Panc1 (cell line): Measurements from ENCODE around the gene TMEM62. TPM values are rescaled to one million over a fixed set of nuclear protein-coding genes. Genes with fewer than 3 reads are reported as not detected.

ENCODE experiments used
- ATAC-seq: fragments of 200-7000 bp; cut with Tn5 transposase; 2 replicates; pipeline ENCODE4 v1.9.1; 2020; ENCODE audit warnings: mild to moderate bottlenecking, moderate library complexity
- BruUV-seq: library from RNA; stranded (reverse); fragments of 400-500 nt; replicated peaks from 2 replicates; lab custom pipeline; 2021; lab: Mats Ljungman, UMichigan
- CTCF ChIA-PET: fragments of 300-600 bp; sonication (Branson Sonifier 250); formaldehyde crosslinking; loops from one replicate; lab custom pipeline; 2022; ENCODE audit warnings: antibody characterized with exemption; lab: Charles Lee
- POLR2A ChIA-PET: fragments of 300-600 bp; sonication (Branson Sonifier 250); formaldehyde crosslinking; loops from one replicate; lab custom pipeline; 2022; ENCODE audit warnings: antibody characterized with exemption; lab: Charles Lee
- DNase-seq: peaks from one replicate; pipeline ENCODE4 v3.0.0-alpha.2; 2010; ENCODE audit warnings: low read depth, low spot score
- H3K27ac ChIP-seq: 2 replicates; pipeline ENCODE4 v1.5.1; 2011; ENCODE audit warnings: mild to moderate bottlenecking, low read length, inconsistent platforms
- H3K27me3 ChIP-seq: fragments of 200-500 bp; sonication (Bioruptor generic); 2 replicates; pipeline ENCODE4 v1.6.0; 2014; ENCODE audit warnings: low read length, inconsistent platforms; ENCODE audit not compliant: control insufficient read depth, insufficient read depth
- H3K36me3 ChIP-seq: fragments of 200-500 bp; sonication (Bioruptor generic); 2 replicates; pipeline ENCODE4 v1.5.1; 2014; ENCODE audit warnings: inconsistent platforms, mild to moderate bottlenecking, low read length, moderate library complexity; ENCODE audit not compliant: control insufficient read depth, insufficient read depth
- H3K4me1 ChIP-seq: 2 replicates; pipeline ENCODE4 v1.5.1; 2011; ENCODE audit warnings: inconsistent platforms, mild to moderate bottlenecking, low read length, moderate library complexity; ENCODE audit not compliant: control insufficient read depth, insufficient read depth
- H3K4me3 ChIP-seq, 2 experiments: 2 replicates each; pipeline ENCODE4 v1.5.1; 2011 to 2012; ENCODE audit warnings: low read depth in 2 of 2, low read length in 2 of 2, mild to moderate bottlenecking in 2 of 2, inconsistent platforms in 1 of 2, moderate library complexity in 1 of 2
- H3K9me3 ChIP-seq: fragments of 200-500 bp; sonication (Bioruptor generic); 2 replicates; pipeline ENCODE4 v1.5.1; 2014; ENCODE audit warnings: low read depth, mild to moderate bottlenecking, inconsistent platforms, low read length, moderate library complexity; ENCODE audit not compliant: control insufficient read depth, insufficient read depth
- CTCF ChIP-seq: fragments of 450-650 bp; IDR thresholded peaks from 2 replicates; pipeline ENCODE4 v1.5.1; 2017; ENCODE audit warnings: mild to moderate bottlenecking
- POLR2AphosphoS5 ChIP-seq: IDR thresholded peaks from 2 replicates; pipeline ENCODE4 v1.6.1; 2012; ENCODE audit warnings: mild to moderate bottlenecking, low read depth, low read length, moderate library complexity
- REST ChIP-seq, 2 experiments: IDR thresholded peaks; 2 replicates each; pipeline ENCODE4 v1.6.1; 2011 to 2012; ENCODE audit warnings: low read depth in 2 of 2, control low read depth in 1 of 2, low read length in 1 of 2, mild to moderate bottlenecking in 1 of 2, moderate library complexity in 1 of 2; ENCODE audit not compliant: insufficient read depth in 1 of 2
- SIN3A ChIP-seq: IDR thresholded peaks from 2 replicates; pipeline ENCODE4 v1.6.1; 2012; ENCODE audit warnings: low read depth, mild to moderate bottlenecking, low read length, moderate library complexity, borderline replicate concordance; ENCODE audit not compliant: insufficient read depth
- TCF7L2 ChIP-seq: IDR thresholded peaks from 2 replicates; pipeline ENCODE4 v1.6.1; 2011; ENCODE audit warnings: mild to moderate bottlenecking, low read depth, low read length, inconsistent platforms
- in situ Hi-C: cut with HindIII; loops from 2 replicates; pipeline ENCODE4 v1.10.0; 2016; ENCODE audit warnings: low sequenced_read_pairs, low pct_unique_long_range_greater_than_20kb
- intact Hi-C: fragments of 100-400 bp; cut with micrococcal nuclease; formaldehyde crosslinking; loops from one replicate; pipeline ENCODE4 v1.10.0; 2022; ENCODE audit not compliant: unreplicated experiment
- total RNA-seq: library from RNA; stranded (reverse); gene quantifications from one replicate; pipeline ENCODE4 v1.2.1, GENCODE V29; 2021; ENCODE audit not compliant: unreplicated experiment

Gene TMEM62
- total RNA-seq, 1 experiment from 2014 or later: 20.4 TPM

- TF ChIP-seq TCF7L2 (no peak), SIN3A (no peak), CTCF (no peak), REST (IDR thresholded peaks at IDR 0.05; ENCODE audit: insufficient read depth in 1 of 2, low read depth in 2 of 2, low read length in 1 of 2) (no peak), POLR2AphosphoS5 (no peak)
- in situ Hi-C loops (no loop called here), intact Hi-C loops (no loop called here)
- no peak for DNase-seq
- CTCF ChIA-PET: interaction anchor here (0.5 kb wide), 1 partner anchor 260 kb away, joined by 3 read pairs; the partner anchor contains the start of genes TUBGCP4 and ZSCAN29
- ATAC-seq: no peak
- Histone ChIP-seq H3K36me3 (no peaks in the 10 kb centered on the region; the same call in 1 of the 2 replicates), H3K9me3 (no peaks in the 10 kb centered on the region), H3K4me1 (peaks cover 3% of the 10 kb centered on the region; the same call in 1 of the 2 replicates), H3K27me3 (no peaks in the 10 kb centered on the region), H3K27ac (no peak overlapping the region), H3K4me3 (no peak overlapping the region)
- no TSS peak for BruUV-seq
- POLR2A ChIA-PET: no interaction called here
Measured at GRCh38 chr15:43111354-43111753, 22.0 kb upstream of the TMEM62 start.

GRCh38 chr15:43118286-43118685 lies 15.1 kb upstream of the TMEM62 start:
- ATAC-seq (no peak), DNase-seq (no peak)
- intact Hi-C loops: no loop called here
- BruUV-seq: no TSS peak
- ChIA-PET CTCF (no interaction called here), POLR2A (no interaction called here)
- Histone ChIP-seq H3K27ac (no peak overlapping the region), H3K36me3 (no peaks in the 10 kb centered on the region), H3K27me3 (no peaks in the 10 kb centered on the region; the same call in 1 of the 2 replicates), H3K9me3 (no peaks in the 10 kb centered on the region), H3K4me3 (no peak overlapping the region), H3K4me1 (no peaks in the 10 kb centered on the region)
- TF ChIP-seq REST (IDR thresholded peaks at IDR 0.05; ENCODE audit: insufficient read depth in 1 of 2, low read depth in 2 of 2, low read length in 1 of 2) (no peak), POLR2AphosphoS5 (no peak), TCF7L2 (no peak), CTCF (no peak), SIN3A (no peak)
- in situ Hi-C loops: no loop called here
